ENCODE data around the gene DDX56.

DNA sequence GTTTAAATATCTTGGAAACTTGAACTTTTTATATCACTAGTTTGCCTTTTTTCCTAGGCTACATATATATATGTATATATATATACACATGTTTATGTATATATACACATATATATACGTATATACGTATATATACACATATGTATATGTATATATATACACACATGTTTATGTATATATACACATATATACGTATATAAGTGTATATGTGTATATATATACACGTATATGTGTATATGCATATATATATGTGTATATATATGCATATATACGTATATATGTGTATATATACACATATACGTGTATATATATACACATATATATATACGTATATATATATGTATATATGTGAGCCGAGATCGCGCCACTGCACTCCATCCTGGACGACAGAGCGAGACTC is 42.8 kb upstream of the DDX56 start:
- no peak for TF ChIP-seq CTCF (IDR thresholded peaks at IDR 0.05; ENCODE audit: low read depth, low read length)
- TF ChIP-seq EZH2phosphoT487 (IDR thresholded peaks at IDR 0.05; ENCODE audit: low read depth): no peak
